Measurements from ENCODE around the gene VCPKMT. TPM values are rescaled to one million over a fixed set of nuclear protein-coding genes. Genes with fewer than 3 reads are reported as not detected.
A peak's percentile ranks its signal among the peaks of the same experiment; 100 is the strongest.

VCPKMT gene
- total RNA-seq, 2 experiments from 2014 or later, result 30.4 to 32.4 TPM

GRCh38 chr14:50109342-50109741, 7.0 kb downstream of the VCPKMT start:
- H3K4me3 Mint-ChIP-seq, result no peak overlapping the region
- ATAC-seq (ENCODE audit: poor library complexity) (no peak), DNase-seq (no peak)
- Histone ChIP-seq H3K4me3 (ENCODE audit: low read length) (no peak overlapping the region), H3K36me3 (ENCODE audit: insufficient read depth, low read length) (peaks cover 68% of the 10 kb centered on the region), H3K27me3 (ENCODE audit: control insufficient read depth in 1 of 2, insufficient read depth in 2 of 2, low read length in 2 of 2) (no peaks in the 10 kb centered on the region), H3K9me3 (ENCODE audit: control insufficient read depth in 1 of 2, insufficient read depth in 1 of 2, low read length in 2 of 2) (no peaks in the 10 kb centered on the region), H3K4me1 (ENCODE audit: insufficient read depth, low read length) (peaks cover under 1% of the 10 kb centered on the region), H3K27ac (ENCODE audit: low read depth in 1 of 2, low read length in 2 of 2) (no peak overlapping the region)
- peaks cover 61% of the 10 kb centered on the region for H3K36me3 Mint-ChIP-seq (ENCODE audit: low read depth)
- no peaks in the 10 kb centered on the region for H3K9me3 Mint-ChIP-seq
- H3K27ac Mint-ChIP-seq, result no peak overlapping the region
- ChIA-PET CTCF (no interaction called here), POLR2A (no interaction called here)
- intact Hi-C loops (cut with DNase I, micrococcal nuclease), result loop anchor here in 1 of 2 experiments (5.0 kb wide), 1 partner anchor 67 kb away; no protein-coding TSS in a partner anchor
- H3K27me3 Mint-ChIP-seq, result no peaks in the 10 kb centered on the region
- no peak for TF ChIP-seq CTCF (IDR thresholded peaks at IDR 0.05)
- H3K4me1 Mint-ChIP-seq (ENCODE audit: low read depth), result peaks cover 30% of the 10 kb centered on the region

GRCh38 chr14:50107850-50108249, 8.5 kb downstream of the VCPKMT start:
- TF ChIP-seq CTCF (IDR thresholded peaks at IDR 0.05), result no peak
- H3K9me3 Mint-ChIP-seq, result no peaks in the 10 kb centered on the region
- H3K4me1 ChIP-seq (ENCODE audit: insufficient read depth, low read length), result peaks cover 8% of the 10 kb centered on the region
- H3K4me3 ChIP-seq (ENCODE audit: low read length), result no peak overlapping the region
- peak overlapping the region; percentile 5 for H3K27ac Mint-ChIP-seq
- H3K9me3 ChIP-seq (ENCODE audit: control insufficient read depth in 1 of 2, insufficient read depth in 1 of 2, low read length in 2 of 2), result no peaks in the 10 kb centered on the region
- no peak overlapping the region for H3K4me3 Mint-ChIP-seq
- ATAC-seq (ENCODE audit: poor library complexity) (no peak), DNase-seq (no peak)
- peaks cover 46% of the 10 kb centered on the region for H3K36me3 Mint-ChIP-seq (ENCODE audit: low read depth)
- POLR2A ChIA-PET, result interaction anchor here (0.6 to 1.0 kb wide), 5 partner anchors 104 to 474 kb away, joined by 3 to 5 read pairs (median 3); no protein-coding TSS in a partner anchor
- peaks cover 32% of the 10 kb centered on the region for H3K4me1 Mint-ChIP-seq (ENCODE audit: low read depth)
- H3K27me3 ChIP-seq (ENCODE audit: control insufficient read depth in 1 of 2, insufficient read depth in 2 of 2, low read length in 2 of 2), result no peaks in the 10 kb centered on the region
- intact Hi-C loops (cut with DNase I, micrococcal nuclease), result loop anchor here in 1 of 2 experiments (5.0 kb wide), 1 partner anchor 66 kb away; no protein-coding TSS in a partner anchor
- no peak overlapping the region for H3K27ac ChIP-seq (ENCODE audit: low read depth in 1 of 2, low read length in 2 of 2)
- H3K27me3 Mint-ChIP-seq, result no peaks in the 10 kb centered on the region
- CTCF ChIA-PET, result interaction anchor here (2.3 kb wide), 1 partner anchor 245 kb away, joined by 10 read pairs; no protein-coding TSS in a partner anchor
- peaks cover 55% of the 10 kb centered on the region for H3K36me3 ChIP-seq (ENCODE audit: insufficient read depth, low read length)

- no peak for TF ChIP-seq CTCF (IDR thresholded peaks at IDR 0.05)
- DNase-seq (no peak), ATAC-seq (ENCODE audit: poor library complexity) (no peak)
- Histone ChIP-seq H3K4me1 (ENCODE audit: insufficient read depth, low read length) (peaks cover 10% of the 10 kb centered on the region), H3K9me3 (ENCODE audit: control insufficient read depth in 1 of 2, insufficient read depth in 1 of 2, low read length in 2 of 2) (no peaks in the 10 kb centered on the region), H3K4me3 (ENCODE audit: low read length) (no peak overlapping the region), H3K27ac (ENCODE audit: low read depth in 1 of 2, low read length in 2 of 2) (no peak overlapping the region), H3K36me3 (ENCODE audit: insufficient read depth, low read length) (peaks cover 38% of the 10 kb centered on the region), H3K27me3 (ENCODE audit: control insufficient read depth in 1 of 2, insufficient read depth in 2 of 2, low read length in 2 of 2) (no peaks in the 10 kb centered on the region)
- ChIA-PET CTCF (interaction anchor here (2.3 kb wide), 1 partner anchor 244 kb away, joined by 10 read pairs; no protein-coding TSS in a partner anchor), POLR2A (interaction anchor here (0.9 to 8.3 kb wide), 3 partner anchors 130 to 253 kb away, joined by 3 to 61 read pairs (median 3); partner anchors contain the start of gene NEMF)
- H3K27me3 Mint-ChIP-seq, result no peaks in the 10 kb centered on the region
- H3K27ac Mint-ChIP-seq, result no peak overlapping the region
- no peaks in the 10 kb centered on the region for H3K9me3 Mint-ChIP-seq
- H3K4me1 Mint-ChIP-seq (ENCODE audit: low read depth), result peaks cover 30% of the 10 kb centered on the region
- H3K36me3 Mint-ChIP-seq (ENCODE audit: low read depth), result peaks cover 30% of the 10 kb centered on the region
- intact Hi-C loops (cut with DNase I, micrococcal nuclease), result loop anchor here in 1 of 2 experiments (5.0 kb wide), 1 partner anchor 64 kb away; no protein-coding TSS in a partner anchor
- no peak overlapping the region for H3K4me3 Mint-ChIP-seq
Observed at GRCh38 chr14:50106178-50106577, 10.2 kb downstream of the VCPKMT start.

Data from CD4-positive, alpha-beta T cell (primary cell).